ENCODE results near the gene RPL18A. TPM values are rescaled to one million over a fixed set of nuclear protein-coding genes. Genes with fewer than 3 reads are reported as not detected.

Gene RPL18A
- total and polyA plus RNA-seq, 4 donors, result 452 to 870 (median 477) TPM

GRCh38 chr19:17873786-17874757, 14.4 kb downstream of the RPL18A start (continued):
- TF ChIP-seq MAX (IDR thresholded peaks at IDR 0.05) (no peak), FOXA2 (IDR thresholded peaks at IDR 0.05) (no peak), HNF4A (conservative IDR thresholded peaks at IDR 0.05) (no peak)

- no peaks in the 10 kb centered on the region for H3K9me3 ChIP-seq (ENCODE audit: control insufficient read depth in 4 of 4, low read length in 3 of 4)
- H3K27ac ChIP-seq (ENCODE audit: low read depth in 1 of 2, low read length in 2 of 2), result no peak overlapping the region
- H3K9ac ChIP-seq (ENCODE audit: low read depth in 1 of 2, low read length in 2 of 2), result no peak overlapping the region
- no peak for TF ChIP-seq HNF4A (conservative IDR thresholded peaks at IDR 0.05)
- no peak for TF ChIP-seq EGR1 (IDR thresholded peaks at IDR 0.05; ENCODE audit: low read depth in 2 of 2)
- no peak for TF ChIP-seq GABPA (IDR thresholded peaks at IDR 0.05 in 1 of 2, conservative IDR thresholded peaks at IDR 0.05 in 1 of 2)
- no peak for TF ChIP-seq CTCF (IDR thresholded peaks at IDR 0.05; ENCODE audit: low read depth, low read length, missing input control)
- TF ChIP-seq REST (IDR thresholded peaks at IDR 0.05), result no peak
- no peak for TF ChIP-seq HNF4G (IDR thresholded peaks at IDR 0.05)
- no peak for TF ChIP-seq YY1 (IDR thresholded peaks at IDR 0.05)
- no peak for TF ChIP-seq TAF1 (conservative IDR thresholded peaks at IDR 0.05)
- DNase-seq (ENCODE audit: low spot score), result no peak
- H3K4me3 ChIP-seq (ENCODE audit: low read depth in 1 of 3, low read length in 3 of 3), result no peak overlapping the region
- H3K27me3 ChIP-seq (ENCODE audit: control insufficient read depth in 4 of 4, insufficient read depth in 4 of 4, low read length in 3 of 4), result peaks cover 2 to 11% (median 7%) of the 10 kb centered on the region in 4 donors
- peaks cover 0 to 2% (median 0%) of the 10 kb centered on the region in 4 donors for H3K4me1 ChIP-seq (ENCODE audit: control insufficient read depth in 4 of 4, insufficient read depth in 4 of 4, low read length in 3 of 4)
- H3K36me3 ChIP-seq (ENCODE audit: control insufficient read depth in 4 of 4, insufficient read depth in 3 of 4, low read depth in 1 of 4, low read length in 3 of 4), result no peaks in the 10 kb centered on the region
- 90% methylated on average over 9 of the region's 9 CpGs for WGBS
Observed at GRCh38 chr19:17874758-17875135, 15.0 kb downstream of the RPL18A start.

- no peaks in the 10 kb centered on the region for H3K36me3 ChIP-seq (ENCODE audit: control insufficient read depth in 4 of 4, insufficient read depth in 3 of 4, low read depth in 1 of 4, low read length in 3 of 4)
- no peak overlapping the region for H3K4me3 ChIP-seq (ENCODE audit: low read depth in 1 of 3, low read length in 3 of 3)
- no peaks in the 10 kb centered on the region for H3K9me3 ChIP-seq (ENCODE audit: control insufficient read depth in 4 of 4, low read length in 3 of 4)
- no peak for DNase-seq (ENCODE audit: low spot score)
- no peak overlapping the region for H3K27ac ChIP-seq (ENCODE audit: low read depth in 1 of 2, low read length in 2 of 2)
- H3K27me3 ChIP-seq (ENCODE audit: control insufficient read depth in 4 of 4, insufficient read depth in 4 of 4, low read length in 3 of 4), result peaks cover 0 to 6% (median 2%) of the 10 kb centered on the region in 4 donors
- H3K4me1 ChIP-seq (ENCODE audit: control insufficient read depth in 4 of 4, insufficient read depth in 4 of 4, low read length in 3 of 4), result no peaks in the 10 kb centered on the region
- WGBS, result 89% methylated on average over 16 of the region's 16 CpGs
- H3K9ac ChIP-seq (ENCODE audit: low read depth in 1 of 2, low read length in 2 of 2), result no peak overlapping the region
- TF ChIP-seq ZBTB33 (IDR thresholded peaks at IDR 0.05), result no peak
- no peak for TF ChIP-seq YY1 (IDR thresholded peaks at IDR 0.05)
- TF ChIP-seq REST (IDR thresholded peaks at IDR 0.05), result no peak
Observed at GRCh38 chr19:17877696-17878095, 18.0 kb downstream of the RPL18A start.
